ENCODE results near the gene PATE1.
"Not testable (repeated sequence)": the region's sequence is repeated elsewhere in the genome, so short reads cannot be mapped to it uniquely, and the experiment has no call there.

The PATE1 gene, protein sequence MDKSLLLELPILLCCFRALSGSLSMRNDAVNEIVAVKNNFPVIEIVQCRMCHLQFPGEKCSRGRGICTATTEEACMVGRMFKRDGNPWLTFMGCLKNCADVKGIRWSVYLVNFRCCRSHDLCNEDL

DNA sequence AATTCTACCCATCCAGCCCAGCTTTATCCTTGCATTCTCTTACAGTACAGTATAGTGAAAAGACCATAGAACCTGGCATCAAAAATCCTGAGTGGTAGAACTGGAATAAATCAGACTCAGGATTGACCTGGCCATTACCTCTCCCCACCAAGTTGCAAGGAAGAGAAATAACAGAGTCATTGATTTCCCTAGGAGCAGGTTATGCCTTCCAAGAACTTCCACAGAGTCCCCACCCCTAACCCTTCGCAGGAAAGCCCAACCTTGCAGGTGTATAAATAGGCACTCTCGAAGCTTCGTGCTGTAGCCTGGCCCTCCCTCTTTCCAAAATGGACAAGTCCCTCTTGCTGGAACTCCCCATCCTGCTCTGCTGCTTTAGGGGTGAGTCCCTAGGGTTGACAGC lies at the start of gene PATE1:
Gene PATE1, plus strand, starts transcription at position 301 of the 400 bp plus-strand sequence. Its CDS starts 26 bp downstream, at position 327.
- no peak for DNase-seq

DNA sequence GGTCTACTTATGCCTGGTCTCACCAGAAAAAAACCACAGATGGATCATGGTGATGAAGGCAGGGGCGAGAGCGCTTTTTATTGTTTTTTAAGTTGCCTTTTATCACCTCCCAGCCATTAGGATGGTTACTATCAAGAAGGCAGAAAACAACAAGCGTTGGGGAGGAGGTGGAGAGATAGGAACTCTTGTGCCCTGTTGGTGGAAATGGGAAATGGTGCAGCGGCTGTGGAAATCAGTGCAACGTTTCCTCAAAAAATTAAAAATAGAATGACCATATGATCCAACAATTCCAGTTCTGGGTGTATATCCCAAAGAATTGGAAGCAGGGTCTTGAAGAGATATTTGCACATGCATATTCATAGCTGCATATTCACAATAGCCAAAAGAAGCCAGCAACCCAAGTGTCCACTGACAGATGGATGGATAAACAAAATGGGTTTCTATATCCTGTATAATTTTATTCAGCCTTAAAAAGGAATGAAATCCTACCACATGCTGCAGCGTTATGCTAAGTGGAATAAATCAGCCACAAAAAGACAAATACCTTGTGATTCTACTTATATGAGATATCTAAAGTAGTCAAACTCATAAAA lies 45.0 kb upstream of the PATE1 start:
- no peak for DNase-seq

DNA sequence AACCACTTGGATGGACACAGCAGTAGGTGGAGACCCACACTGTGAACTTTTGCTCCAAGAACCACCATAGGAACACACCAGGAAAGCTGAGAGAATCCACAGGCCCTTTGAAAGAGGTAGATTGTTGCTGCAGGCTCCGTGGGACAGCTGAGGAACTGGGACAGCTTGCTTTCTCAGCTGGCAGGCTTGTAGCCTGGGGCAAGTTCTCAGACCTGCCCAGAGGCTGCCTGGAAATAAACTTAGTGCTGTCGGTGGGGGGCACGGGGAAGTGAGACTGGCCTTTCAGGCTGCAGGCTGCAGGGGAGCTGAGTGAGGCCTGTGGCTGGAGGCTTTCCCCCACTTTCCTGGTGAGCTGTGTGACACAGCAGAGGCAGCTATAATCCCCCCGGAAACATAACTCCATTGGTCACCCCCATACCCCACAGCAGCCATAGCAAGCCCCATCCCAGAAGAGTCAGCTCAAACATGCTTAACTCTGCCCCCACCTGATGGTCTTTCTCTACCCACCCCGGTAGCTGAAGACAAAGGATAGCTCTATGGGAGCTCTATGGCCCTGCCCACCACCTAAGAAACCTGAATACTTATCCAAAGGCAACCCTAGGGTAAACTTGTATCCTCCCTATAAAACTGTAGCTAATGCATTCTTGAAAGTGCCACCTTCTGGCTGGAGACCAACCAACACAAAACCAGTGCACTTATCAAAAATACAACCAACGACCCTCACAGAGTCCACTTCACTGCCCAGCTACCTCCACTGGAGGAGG lies 44.0 kb upstream of the PATE1 start:
- no peak for DNase-seq

DNA sequence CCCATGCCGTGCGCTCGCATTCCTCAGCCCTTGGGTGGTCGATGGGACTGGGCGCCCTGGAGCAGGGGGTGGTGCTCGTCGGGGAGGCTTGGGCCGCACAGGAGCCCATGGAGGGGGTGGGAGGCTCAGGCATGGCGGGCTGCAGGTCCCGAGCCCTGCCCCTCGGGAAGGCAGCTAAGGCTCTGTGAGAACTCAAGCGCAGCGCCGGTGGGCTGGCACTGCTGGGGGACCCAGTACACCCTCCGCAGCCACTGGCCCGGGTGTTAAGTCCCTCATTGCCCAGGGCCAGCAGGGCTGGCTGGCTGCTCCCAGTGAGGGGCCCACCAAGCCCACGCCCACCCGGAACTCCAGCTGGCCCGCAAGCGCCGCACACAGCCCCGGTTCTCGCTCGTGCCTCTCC lies 41.4 kb upstream of the PATE1 start:
- not testable (repeated sequence) for DNase-seq

DNA sequence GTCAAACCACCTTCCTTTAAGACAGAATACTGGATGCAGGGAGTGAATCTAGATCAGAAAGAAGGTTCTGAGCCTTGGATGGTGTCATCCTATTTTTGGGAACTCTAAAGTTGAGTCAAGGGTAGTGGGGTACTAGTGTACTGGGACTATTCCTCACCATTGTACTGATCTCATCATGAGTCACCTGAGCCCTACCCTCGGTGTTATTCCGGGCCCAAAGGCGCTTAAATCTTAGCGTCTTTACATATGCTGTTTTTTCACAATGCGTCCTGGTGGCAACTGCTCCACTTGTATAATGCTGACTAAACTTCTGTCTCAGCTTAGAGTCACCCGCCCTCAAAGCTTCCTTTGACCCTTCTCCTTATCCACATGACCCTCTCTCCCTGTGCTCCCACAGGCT lies 25.3 kb upstream of the PATE1 start:
- no peak for DNase-seq

DNA sequence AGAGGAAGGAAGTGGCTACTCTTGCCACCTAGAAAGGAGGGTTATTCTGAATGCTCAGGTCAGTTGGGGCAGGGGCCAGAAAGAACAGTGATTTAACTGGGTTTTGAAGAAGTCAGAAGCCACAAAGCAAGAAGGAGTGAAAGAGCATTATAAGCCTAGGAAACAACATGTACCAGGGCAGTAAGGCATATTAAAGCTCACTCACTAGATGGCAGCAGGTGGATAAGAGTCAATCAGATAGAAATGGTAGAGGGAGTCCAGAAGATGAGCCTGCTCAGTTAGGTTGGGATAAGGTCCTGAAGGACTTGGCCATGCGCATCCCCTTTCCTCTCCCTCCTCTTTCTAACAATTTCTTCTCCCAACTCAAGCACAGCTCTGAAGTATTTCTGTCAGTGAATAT lies 22.0 kb upstream of the PATE1 start:
- no peak for DNase-seq

DNA sequence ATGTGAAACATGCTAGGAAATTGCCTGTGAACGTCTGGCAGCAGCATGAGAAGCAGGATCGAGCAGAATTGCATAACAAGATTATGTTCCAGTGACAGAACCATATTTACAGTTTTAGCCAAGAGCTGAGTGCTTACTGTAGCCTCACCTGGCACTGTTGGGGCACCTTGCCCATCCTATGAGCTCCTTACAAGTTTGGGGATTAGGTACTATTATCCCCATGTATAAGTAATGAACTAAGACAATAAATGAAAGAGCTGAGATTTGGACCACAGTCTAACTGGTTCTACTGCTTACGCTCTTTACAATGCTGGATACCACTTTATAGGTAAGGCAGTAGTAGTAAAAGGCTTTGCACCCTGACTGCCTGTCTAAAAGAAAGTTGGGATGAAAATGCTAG lies 17.1 kb upstream of the PATE1 start:
- DNase-seq = no peak

DNA sequence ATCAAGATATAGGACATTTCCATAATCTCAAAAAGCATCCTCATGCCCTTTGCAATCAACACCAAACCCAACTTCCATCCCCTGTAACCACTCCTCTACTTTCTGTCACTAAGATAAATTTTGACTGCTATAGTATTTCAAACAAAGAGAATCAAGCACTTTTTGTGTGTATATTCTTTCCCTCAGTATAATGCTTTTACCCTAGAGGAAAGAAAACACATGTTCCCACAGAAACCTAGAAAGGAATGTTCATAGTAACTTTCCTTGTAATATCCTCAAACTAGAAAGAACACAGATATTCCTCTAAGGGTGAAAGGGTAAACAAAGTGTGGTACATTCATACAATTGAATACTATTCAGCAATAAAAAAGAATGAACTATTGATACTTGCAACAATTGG lies 5.5 kb upstream of the PATE1 start:
- no peak for DNase-seq

DNA sequence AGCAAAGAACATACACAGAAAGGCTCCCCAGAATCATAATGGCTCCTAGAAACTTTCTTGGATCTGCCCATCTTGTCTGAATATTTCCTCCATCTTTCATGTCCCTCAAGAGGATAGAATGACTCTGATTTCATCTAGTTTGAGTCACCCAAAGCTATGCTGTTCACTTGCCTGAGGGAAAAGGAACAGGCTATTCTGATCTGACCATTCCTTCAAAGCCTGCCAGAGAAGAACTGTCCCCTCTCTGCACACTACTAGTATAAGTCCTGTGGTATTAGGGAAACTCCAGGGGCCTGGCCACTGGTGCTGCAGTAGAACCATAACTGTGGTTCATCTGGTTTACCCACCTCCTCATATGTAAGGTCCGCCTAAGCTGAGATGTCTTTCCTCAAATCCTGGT lies 2.4 kb upstream of the PATE1 start:
- DNase-seq = no peak

DNA sequence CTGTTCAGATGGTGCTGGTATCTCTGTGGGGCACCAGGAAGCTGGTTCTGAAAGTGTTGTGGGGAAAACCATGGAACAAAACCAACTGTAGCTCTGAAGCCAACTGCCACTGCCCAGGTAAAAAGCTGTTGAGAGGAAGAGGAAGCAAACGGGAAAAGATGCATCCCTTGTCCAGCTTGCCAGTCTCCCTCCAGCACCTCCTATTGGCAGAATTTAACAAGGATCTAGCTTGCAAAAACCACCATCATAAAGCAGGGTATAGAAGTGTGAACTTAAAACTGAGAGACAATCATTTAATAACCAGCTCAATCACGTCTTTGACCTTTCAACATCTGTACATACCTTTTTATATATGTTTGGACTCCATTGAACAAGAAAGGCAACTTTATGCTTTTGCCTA lies 4.5 kb downstream of the PATE1 start:
- DNase-seq = no peak

DNA sequence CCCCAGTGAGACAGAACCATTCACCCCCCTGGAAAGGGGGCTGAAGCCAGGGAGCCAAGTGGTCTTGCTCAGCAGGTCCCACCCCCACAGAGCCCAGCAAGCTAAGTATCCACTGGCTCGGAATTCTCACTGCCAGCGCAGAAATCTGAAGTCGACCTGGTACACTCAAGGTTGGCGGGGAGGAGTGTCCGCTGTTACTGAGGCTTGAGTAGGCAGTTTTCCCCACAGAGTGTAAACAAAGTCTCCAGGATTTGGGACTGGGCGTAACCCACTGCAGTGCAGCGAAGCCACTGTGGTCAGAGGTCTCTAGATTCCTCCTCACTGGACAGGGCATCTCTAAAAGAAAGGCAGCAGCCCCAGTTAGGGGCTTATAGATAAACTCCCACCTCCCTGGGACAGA lies 10.0 kb downstream of the PATE1 start:
- no peak for DNase-seq

DNA sequence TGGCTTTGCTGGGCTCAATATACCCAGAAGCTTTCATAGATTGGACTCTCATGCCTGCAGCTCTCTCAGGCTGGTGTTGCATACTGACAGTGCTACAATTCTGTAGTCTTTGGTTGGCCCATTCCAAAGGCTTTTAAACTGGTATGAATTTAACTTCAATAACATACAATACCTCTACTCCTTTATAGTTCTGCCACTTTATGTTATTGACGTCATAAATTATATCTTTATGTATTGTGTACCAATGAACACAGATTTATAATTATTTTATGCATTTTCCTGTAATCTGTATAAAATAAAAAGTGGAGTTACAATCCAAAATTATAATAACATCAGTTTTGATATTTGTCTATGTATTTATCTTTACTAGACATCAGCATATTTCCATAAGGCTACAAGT lies 16.4 kb downstream of the PATE1 start:
- no peak for DNase-seq

DNA sequence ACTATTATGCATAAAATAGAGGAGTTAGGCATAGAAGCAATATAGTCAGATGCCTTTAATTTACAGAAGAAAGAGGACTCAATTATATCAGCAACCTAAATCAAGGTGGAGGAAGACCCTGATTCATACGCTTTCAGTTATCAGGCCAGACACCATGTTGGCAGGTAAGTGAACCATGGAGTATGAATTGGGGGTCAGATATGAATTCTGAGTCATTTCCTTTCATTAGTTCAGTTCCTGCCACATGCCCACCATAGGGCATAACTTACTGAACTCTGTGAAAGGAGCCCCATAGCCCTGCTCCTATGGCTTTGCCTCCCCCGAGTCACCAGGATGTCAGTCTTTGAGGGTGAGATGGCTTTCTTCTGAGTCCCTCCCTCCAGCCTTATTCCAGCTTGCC lies 17.4 kb downstream of the PATE1 start:
- DNase-seq = no peak

DNA sequence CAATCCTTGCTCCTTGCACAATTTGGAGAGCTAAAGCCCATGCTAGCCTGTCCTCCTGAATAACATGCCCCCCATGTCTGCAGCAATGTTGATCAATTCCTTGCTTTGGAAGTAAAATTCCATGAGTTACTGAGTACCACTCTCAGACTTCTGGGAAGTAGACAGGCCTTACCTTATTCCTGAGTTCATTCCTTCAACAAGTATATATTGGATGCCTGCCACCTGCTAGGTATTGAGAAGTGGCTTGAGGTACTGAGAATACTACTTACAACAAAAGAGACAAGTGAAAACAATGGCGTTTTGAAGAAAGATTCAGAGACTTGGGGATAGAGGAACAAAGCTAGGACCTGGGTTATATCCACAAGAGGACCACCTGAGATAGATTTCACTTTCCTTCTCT lies 20.2 kb downstream of the PATE1 start:
- DNase-seq = no peak

DNA sequence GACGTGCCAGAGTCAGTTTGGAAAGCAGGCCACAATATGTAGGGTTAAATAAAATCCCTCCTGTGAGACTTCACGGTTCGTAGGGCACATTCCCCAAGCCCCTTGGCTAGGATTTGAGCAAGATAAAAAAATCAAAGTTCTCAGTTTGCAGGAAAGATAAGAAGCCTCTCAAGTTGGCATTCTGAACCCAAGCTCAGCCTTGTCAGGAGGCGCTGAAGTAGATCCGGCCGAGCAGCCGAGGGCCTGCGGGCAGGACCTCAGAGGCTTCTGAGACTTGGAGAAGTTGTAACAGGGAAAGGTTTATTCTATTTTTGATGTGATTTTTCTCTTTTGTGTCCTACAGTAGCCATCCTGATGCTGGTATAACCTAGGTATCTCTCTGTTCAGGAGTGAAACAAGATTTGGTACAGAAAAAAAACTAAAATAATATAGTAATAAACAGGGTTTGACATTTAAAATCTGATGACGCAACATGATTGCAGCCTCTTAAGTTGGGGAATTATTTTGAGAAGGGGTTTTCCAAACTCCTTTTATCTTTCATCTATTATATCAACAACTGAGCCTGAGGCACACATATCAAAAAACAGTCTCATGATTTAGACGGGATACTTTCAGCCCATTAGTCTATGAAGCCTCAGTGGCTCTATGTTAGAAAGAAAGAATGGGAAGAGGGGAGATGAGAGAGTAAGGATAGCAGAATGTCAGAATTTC lies 22.4 kb downstream of the PATE1 start:
- DNase-seq = no peak

DNA sequence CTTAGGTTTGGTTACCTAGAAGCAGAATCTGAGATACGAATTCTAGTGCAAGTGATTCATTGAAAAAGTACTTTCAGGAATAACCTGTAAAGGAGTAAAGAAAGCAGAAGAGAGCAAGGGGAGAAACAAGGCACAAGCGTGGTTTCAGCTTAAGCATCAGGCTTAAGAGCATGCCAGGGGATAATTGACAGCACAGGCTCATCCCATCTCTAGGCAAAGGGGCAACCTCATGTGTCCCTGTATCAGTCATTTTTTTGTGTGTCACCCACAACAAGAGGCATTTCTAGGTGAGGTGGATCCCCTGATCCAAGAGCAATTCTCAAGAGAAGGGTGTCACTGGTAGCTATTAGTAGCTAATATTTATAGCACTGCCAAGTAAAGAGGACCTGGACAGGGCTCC lies 24.5 kb downstream of the PATE1 start:
- no peak for DNase-seq

DNA sequence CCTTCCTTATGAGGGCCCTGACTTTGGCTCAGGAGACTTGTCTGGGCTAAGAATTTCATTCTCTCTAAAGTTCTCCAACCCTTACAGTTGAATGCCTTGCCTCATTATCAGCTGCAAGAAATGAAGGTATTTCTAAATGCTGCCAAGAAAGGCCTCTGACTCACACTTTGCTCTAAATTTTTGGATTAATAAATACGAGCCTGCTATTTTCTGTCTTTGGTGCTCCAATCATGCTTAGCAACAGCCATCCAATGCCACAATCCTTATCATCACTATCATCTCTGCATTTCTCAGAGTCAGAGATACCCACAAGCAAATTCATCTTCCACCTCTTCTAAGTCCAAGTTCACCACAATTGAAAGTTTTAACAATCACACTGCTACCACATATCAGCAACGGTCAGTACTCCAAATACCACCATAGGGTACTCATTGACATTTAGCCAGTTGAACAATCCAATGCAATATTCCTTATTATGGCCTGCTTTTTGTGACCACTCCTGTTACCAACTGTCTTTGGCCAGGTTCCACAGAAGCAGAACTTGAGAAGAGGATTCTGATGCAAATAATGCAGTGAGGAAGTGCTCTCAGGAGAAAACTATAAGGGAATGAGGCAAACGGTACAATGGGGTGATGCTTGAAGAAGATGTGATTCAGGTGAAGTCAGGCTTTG lies 26.9 kb downstream of the PATE1 start:
- no peak for DNase-seq

DNA sequence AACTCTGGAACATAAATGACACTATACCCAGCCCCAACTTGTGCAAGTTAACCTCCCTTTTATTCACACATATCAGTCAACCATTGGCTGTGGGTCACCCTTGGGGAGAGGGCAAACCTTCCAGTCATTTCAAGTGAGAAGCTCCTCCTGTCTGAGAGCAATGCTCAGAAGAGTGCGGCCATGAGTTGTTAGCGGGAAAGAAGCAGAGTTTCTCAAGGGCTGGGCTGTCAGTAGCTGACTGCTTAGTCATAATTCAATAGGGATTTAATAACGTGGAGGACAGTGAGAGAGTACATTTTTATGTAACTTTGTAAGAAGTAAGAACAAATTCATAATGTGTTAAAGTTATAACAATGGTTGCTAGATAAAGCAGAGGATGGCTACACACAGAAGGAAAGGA lies 27.4 kb downstream of the PATE1 start:
- DNase-seq = no peak

DNA sequence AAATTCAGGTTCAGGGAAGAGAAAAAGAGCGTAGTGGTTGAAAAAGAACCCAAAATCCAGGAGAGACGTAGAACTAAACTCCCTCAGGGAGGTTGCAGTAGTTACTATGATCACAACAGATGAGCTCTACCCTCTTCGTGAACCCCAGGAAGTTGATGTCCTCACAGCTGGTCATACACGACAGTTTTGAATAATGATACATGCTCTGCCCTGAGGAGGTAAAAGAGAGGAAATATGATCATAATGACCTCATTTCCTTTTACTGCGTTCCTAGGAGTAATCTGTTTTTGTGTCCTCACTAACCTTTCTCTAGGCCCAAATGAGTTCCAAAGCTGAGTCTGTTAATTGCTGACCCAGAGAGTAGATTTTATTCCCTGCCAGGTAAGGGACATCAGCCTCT lies 31.2 kb downstream of the PATE1 start:
- DNase-seq = no peak

DNA sequence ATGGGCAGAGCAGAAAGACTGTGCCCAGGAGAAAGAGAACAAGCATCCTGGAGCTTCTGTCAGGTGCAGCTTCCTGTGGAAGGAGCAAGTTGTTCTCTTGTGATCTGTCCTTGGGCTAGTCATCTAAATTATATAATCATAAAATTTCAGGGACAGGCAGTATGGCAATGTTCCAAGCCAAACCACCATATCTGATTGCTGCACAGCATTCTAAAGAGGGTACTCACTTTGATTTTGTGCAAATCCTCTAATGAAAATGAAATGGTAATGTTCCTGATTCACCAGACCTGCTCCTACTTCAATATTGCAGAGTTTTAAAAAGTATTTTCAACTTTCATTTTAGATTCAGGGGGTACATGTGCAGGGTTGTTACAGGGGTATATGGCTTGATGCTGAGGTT lies 32.6 kb downstream of the PATE1 start, which contains the start of gene PATE2:
Gene PATE2, minus strand, starts transcription at position 101 of the 400 bp plus-strand sequence. Its CDS starts 55 bp downstream, at position 46.
- DNase-seq = no peak

DNA sequence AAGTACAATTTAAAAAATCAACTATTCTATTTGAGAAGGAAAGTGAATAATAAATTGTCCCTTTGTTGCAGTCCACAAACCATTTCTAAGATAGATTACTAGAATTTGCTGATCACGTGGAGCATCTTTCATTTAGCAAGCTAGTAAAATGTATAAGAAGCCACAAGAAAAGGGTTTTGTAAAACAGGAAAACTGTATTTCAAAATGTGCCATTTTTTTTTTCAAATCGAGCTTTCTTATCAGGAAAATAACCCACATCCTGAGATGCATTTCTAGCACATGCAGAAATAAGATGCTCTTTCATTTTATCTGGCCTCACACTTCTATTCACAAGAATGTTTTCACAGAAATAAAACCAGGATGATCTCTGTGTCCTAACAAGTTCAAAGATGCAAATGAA lies 38.6 kb downstream of the PATE1 start:
- no peak for DNase-seq

DNA sequence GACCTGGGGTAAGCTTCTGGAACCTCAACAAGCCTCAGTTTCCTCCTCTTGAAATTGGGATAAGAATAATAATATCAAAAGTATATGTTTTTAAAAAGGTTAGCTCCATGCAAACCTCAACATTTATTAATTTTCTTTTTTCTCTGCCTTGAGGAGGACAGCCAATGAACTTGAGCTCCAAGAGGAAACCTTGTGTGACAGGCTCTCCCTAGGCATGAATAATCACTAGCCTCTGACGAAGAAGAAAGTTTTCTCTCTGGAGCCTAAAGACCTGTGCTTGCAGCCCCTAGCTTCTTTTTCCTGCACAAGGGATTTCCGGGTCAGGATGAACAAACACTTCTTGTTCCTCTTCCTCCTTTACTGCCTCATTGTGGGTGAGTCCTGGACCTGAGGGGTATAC lies 41.7 kb downstream of the PATE1 start, which contains the start of gene PATE3:
Gene PATE3, plus strand, starts transcription at position 301 of the 400 bp plus-strand sequence. Its CDS starts 25 bp downstream, at position 326.
- DNase-seq = no peak

DNA sequence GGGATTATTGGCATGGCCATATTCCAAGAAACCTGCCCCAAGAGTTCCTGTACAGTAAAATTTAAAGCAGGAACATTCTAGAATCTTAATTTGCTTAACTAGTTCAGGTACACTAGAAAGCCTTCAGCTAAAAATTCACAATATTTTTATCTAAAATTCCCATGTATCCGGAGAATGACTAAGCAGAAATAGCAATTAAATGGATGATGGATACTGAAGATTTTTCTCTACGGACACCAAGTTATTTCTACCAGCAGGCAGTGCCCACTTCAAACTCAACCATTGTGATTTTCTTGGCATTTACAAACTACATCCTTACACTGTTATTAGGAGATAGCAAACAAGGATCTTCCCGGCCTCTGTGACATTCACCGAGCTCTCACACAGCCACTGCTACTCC lies 44.7 kb downstream of the PATE1 start:
- no peak for DNase-seq

Measured in activated CD4-positive, CD25-positive, alpha-beta regulatory T cell (primary cell).